Heart left ventricle (tissue), 16 donors: ENCODE measurements around the gene RPS14. TPM values are rescaled to one million over a fixed set of nuclear protein-coding genes. Genes with fewer than 3 reads are reported as not detected.
"Not testable (repeated sequence)": the region's sequence is repeated elsewhere in the genome, so short reads cannot be mapped to it uniquely, and the experiment has no call there.

Experiments used
- ATAC-seq, 4 donors: fragments of 200-7000 bp; cut with Tn5 transposase; one replicate each; pipeline ENCODE4 v1.9.1; 2020 to 2022; ENCODE audit warnings: moderate library complexity in 4 of 4, mild to moderate bottlenecking in 3 of 4, moderate number of reproducible peaks in 1 of 4
- DNase-seq, 5 donors: peaks; one replicate each; pipeline ENCODE4 v3.0.0-alpha.2; 2020
- H3K27ac ChIP-seq, 12 donors: fragments of 200-600 bp; sonication (generic) in 4 of 12; one replicate each; pipeline versions ENCODE4 v1.5.0 to v1.8.0; 2016 to 2022; ENCODE audit warnings: mild to moderate bottlenecking in 2 of 12
- H3K27me3 ChIP-seq, 9 donors: fragments of 200-600 bp; sonication (generic) in 2 of 9; one replicate each; pipeline versions ENCODE4 v1.5.1 to v1.8.0; 2016 to 2022; ENCODE audit warnings: mild to moderate bottlenecking in 3 of 9
- H3K36me3 ChIP-seq, 9 donors: fragments of 200-600 bp; sonication (generic) in 2 of 9; one replicate each; pipeline versions ENCODE4 v1.5.0 to v1.8.0; 2018 to 2022; ENCODE audit warnings: mild to moderate bottlenecking in 2 of 9
- H3K4me1 ChIP-seq, 12 donors: fragments of 200-600 bp; sonication (generic) in 4 of 12; one replicate each; pipeline versions ENCODE4 v1.5.0 to v1.8.0; 2016 to 2022; ENCODE audit warnings: mild to moderate bottlenecking in 3 of 12
- H3K4me3 ChIP-seq, 12 donors: fragments of 200-600 bp; sonication (generic) in 4 of 12; one replicate each; pipeline versions ENCODE4 v1.5.0 to v1.8.0; 2017 to 2022; ENCODE audit warnings: mild to moderate bottlenecking in 9 of 12, moderate library complexity in 4 of 12
- H3K9me3 ChIP-seq, 12 donors: fragments of 200-600 bp; sonication (generic) in 4 of 12; one replicate each; pipeline versions ENCODE4 v1.5.0 to v1.8.0; 2016 to 2022; ENCODE audit warnings: mild to moderate bottlenecking in 1 of 12
- POLR2A ChIP-seq, 2 donors: fragments of 450-650 bp; IDR thresholded peaks; one replicate each; pipeline ENCODE4 v1.6.1; 2017; ENCODE audit warnings: antibody characterized with exemption in 2 of 2, mild to moderate bottlenecking in 2 of 2, moderate library complexity in 2 of 2
- WGBS, 4 donors: extraction: QIAGEN DNeasy Blood & Tissue Kit in 2 of 4; methylation state at CpG; one replicate each; pipeline versions ENCODE4 v1.1.5 to v1.1.7; 2013 to 2018; 5-methylcytosine and 5-hydroxymethylcytosine counted together
- intact Hi-C, 10 donors: fragments of 100-400 bp; cut with DNase I; formaldehyde crosslinking; loops; one replicate each; pipeline versions ENCODE4 v1.11.1 to v1.14.2; 2022
- polyA plus RNA-seq, 2 donors: library from polyadenylated mRNA; stranded (reverse); fragments of 200-250 nt; gene quantifications; one replicate each; pipeline ENCODE4 v1.2.3, GENCODE V29; 2013
- total RNA-seq, 9 donors: library from RNA; depleted of rRNA in 2 of 9; stranded (reverse); fragments of >200 nt in 2 of 9; fragmentation: NEBNext Ultra II Directional in 3 of 9; extraction: Animal tissue kit (Norgen Biotek cat#: 25700) in 3 of 9; gene quantifications; one replicate each; pipeline versions ENCODE4 v1.1.0 to v1.2.4, GENCODE V29; 2016 to 2023
- TF ChIP-seq, protein P1 (sequence below), 12 donors: fragments of 200-600 bp; sonication (generic) in 4 of 12; IDR thresholded peaks; one replicate each; pipeline versions ENCODE4 v1.5.0 to v1.8.0; 2018 to 2022; ENCODE audit warnings: antibody characterized with exemption in 12 of 12, mild to moderate bottlenecking in 5 of 12
- donor health status: ischemic (EF 13 %, LVEDD 7.1; RV severe dilation, severe dysfunction).
- donor health status: healthy with polysubstance abuse.
- donor health status: DM: no; HTN: yes; CAD: no.
- donor health status: DM: no; HTN: no; CAD: no.
- donor health status: ischemic (EF 25% LVEDD 6.9; RV normal size, moderate dysfunction).
- donor health status: ischemic (EF 25% LVEDD 5.7; RV mildly dilated, moderate dysfunction).
- donor health status: healthy.
- donor health status: DM: yes; HTN: yes; CAD: no.
- donor health status: ischemic (EF 35%, LVEDD 5.7; RV mildly dilated, moderate dysfunction).
- donor health status: nonischemic (EF 11% LVEDD 7.7; RV severe dilation, severe dysfunction).
- donor health status: DM: yes; HTN: yes; CAD: no.
- donor health status: PGD.
- donor health status: ischemic (EF 29% LVEDD 5.4; RV normal size, mild dysfunction).
- donor health status: nonischemic (EF 23%, LVEDD 6.1; RV moderate dilation, normal function).

Gene RPS14
- total and polyA plus RNA-seq, 11 donors, result 1,031 to 3,474 (median 1,358) TPM

DNA sequence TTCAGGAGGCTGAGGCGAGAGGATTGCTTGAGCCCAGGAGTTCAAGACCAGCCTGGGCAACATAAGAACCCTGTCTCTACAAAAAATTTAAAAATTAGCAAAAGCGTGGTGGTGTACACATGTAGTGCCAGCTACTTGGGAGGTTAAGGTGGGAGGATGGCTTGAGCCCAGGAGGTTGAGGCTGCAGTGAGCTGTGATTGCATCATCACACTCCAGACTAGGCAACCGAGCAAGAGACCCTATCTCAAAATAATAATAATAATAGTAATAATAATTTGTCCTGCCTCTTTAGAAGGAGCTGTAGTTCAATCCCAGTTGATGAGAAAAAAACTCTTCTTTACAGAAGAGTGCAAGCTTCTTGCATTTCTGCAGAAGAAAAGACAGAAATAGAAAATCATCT, 26.8 kb downstream of the RPS14 start:
- Histone ChIP-seq H3K4me1 (peaks cover 0 to 3% (median 0%) of the 10 kb centered on the region in 12 donors), H3K4me3 (no peak overlapping the region), H3K36me3 (no peaks in the 10 kb centered on the region), H3K27me3 (no peaks in the 10 kb centered on the region), H3K9me3 (no peaks in the 10 kb centered on the region), H3K27ac (no peak overlapping the region)
- TF ChIP-seq POLR2A (IDR thresholded peaks at IDR 0.05), result no peak
- TF ChIP-seq, protein P1, sequence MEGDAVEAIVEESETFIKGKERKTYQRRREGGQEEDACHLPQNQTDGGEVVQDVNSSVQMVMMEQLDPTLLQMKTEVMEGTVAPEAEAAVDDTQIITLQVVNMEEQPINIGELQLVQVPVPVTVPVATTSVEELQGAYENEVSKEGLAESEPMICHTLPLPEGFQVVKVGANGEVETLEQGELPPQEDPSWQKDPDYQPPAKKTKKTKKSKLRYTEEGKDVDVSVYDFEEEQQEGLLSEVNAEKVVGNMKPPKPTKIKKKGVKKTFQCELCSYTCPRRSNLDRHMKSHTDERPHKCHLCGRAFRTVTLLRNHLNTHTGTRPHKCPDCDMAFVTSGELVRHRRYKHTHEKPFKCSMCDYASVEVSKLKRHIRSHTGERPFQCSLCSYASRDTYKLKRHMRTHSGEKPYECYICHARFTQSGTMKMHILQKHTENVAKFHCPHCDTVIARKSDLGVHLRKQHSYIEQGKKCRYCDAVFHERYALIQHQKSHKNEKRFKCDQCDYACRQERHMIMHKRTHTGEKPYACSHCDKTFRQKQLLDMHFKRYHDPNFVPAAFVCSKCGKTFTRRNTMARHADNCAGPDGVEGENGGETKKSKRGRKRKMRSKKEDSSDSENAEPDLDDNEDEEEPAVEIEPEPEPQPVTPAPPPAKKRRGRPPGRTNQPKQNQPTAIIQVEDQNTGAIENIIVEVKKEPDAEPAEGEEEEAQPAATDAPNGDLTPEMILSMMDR (IDR thresholded peaks at IDR 0.05), result no peak
- ATAC-seq (no peak), DNase-seq (no peak)
- 65 to 81% (median 70%) methylated on average over 3 of the region's 3 CpGs for WGBS, 4 donors
- intact Hi-C loops, result loop anchor here in 1 of 10 donors (10.0 kb wide), 1 partner anchor 388 kb away; no protein-coding TSS in a partner anchor

DNA sequence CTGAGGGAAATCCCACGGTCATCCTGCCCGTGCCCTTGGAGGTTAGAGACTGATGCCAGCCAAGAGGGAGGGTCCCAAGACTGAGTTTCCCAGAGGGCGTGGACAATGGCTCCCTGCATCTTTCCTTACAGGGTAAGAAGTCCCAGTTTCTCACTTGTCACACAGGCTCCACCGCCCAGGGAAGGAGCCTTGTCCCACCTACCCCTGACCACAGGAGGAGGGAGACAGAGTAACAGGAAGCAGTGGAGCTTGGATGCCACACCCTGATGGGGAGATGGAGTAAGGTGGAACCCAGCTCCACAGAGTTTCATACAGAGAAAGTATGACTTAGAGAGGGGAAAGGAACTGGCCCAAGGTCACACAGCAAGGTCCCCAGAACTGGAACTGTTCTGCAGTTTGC, 27.5 kb downstream of the RPS14 start:
- Histone ChIP-seq H3K9me3 (no peaks in the 10 kb centered on the region), H3K27ac (no peak overlapping the region), H3K27me3 (no peaks in the 10 kb centered on the region), H3K4me3 (no peak overlapping the region), H3K36me3 (no peaks in the 10 kb centered on the region), H3K4me1 (no peaks in the 10 kb centered on the region)
- intact Hi-C loops, result loop anchor here in 1 of 10 donors (10.0 kb wide), 1 partner anchor 387 kb away; no protein-coding TSS in a partner anchor
- ATAC-seq, result no peak
- 51 to 82% (median 61%) methylated on average over 3 to 4 of the region's 4 CpGs for WGBS, 4 donors
- DNase-seq, result no peak
- no peak for TF ChIP-seq POLR2A (IDR thresholded peaks at IDR 0.05)
- TF ChIP-seq, protein P1 (IDR thresholded peaks at IDR 0.05), result no peak

DNA sequence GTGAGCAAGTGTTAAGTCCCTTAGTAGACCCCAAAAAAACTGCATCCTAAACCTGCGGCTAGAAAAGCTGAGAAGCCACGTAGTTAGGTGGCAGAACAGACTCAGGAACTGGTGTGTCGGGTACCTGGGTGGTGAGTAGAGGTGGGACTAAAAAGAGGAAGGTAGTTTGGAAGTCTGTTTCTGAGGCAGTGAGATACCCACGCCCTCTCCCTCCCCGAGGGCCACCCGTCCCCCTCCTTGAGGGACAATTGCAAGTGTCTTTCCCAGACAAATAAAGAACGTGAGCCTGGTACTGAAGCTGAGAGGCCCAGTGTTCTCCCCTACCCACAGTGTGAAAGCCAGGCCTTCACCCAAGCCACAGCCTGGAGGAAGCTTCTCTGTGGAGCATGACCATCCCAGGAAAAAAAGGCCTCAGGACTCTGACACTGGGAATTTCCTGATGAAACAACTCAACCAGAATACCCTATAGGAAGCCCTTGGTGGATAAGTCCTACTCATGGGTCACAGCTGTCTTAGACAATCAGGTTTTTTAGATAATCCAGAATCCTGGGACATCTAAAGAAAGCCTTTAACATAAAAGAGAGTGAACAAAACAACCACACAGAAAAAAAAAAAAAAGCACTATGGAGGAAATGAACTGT, 29.8 kb downstream of the RPS14 start:
- Histone ChIP-seq H3K9me3 (no peaks in the 10 kb centered on the region), H3K27ac (no peak overlapping the region), H3K27me3 (no peaks in the 10 kb centered on the region), H3K36me3 (no peaks in the 10 kb centered on the region), H3K4me1 (no peaks in the 10 kb centered on the region), H3K4me3 (no peak overlapping the region)
- intact Hi-C loops, result loop anchor here in 1 of 10 donors (10.0 kb wide), 1 partner anchor 385 kb away; no protein-coding TSS in a partner anchor
- TF ChIP-seq, protein P1 (IDR thresholded peaks at IDR 0.05), result no peak
- no peak for TF ChIP-seq POLR2A (IDR thresholded peaks at IDR 0.05)
- WGBS, 4 donors, result 84 to 88% (median 87%) methylated on average over 7 of the region's 7 CpGs
- DNase-seq (peak in 1 of 5 donors; percentile 15), ATAC-seq (no peak)

DNA sequence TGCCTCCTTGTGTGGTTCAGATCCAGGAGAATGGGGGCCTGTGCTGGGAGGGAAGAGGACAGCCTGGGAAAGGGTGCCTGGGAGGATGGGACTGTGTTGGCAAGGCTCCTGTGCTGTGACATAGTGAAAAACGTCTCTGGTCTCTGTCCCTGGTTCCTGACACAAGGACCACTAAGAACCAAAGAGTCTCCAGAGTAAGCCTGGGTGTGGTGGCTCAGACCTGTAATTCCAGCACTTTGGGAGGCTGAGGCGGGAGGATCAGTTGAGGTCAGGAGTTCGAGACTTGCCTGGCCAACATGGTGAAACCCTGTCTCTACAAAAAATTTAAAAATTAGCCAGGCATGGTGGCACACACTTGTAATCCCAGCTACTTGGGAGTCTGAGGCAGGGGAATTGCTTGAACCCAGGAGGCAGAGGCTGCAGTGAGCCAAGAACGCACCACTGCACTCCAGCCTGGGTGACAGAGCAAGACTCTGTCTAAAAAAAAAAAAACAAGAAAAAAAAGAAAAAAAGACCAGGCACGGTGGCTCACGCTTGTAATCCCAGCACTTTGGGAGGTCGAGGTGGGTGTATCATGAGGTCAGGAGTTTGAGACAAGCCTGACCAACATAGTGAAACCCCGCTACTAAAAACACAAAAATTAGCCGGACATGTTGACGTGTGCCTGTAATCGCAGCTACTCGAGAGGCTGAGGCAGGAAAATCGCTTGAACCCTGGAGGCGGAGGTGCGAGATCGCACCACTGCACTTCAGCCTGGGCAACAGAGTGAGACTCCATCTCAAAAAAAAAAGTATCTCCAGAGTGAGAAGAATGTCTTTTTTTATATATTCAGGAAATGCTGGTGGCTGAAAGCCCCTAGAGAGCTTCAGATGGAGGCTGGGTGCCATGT, 35.4 kb downstream of the RPS14 start:
- Histone ChIP-seq H3K4me1 (peaks cover 0 to 40% (median 15%) of the 10 kb centered on the region in 12 donors), H3K27ac (peak overlapping the region in 11 of 12 donors; percentile 77 to 98 (median 90)), H3K36me3 (peaks cover 0 to 12% (median 0%) of the 10 kb centered on the region in 9 donors)
- H3K4me3 ChIP-seq, intact Hi-C loops, ATAC-seq, H3K9me3 ChIP-seq, H3K27me3 ChIP-seq: not testable (repeated sequence)
- 91 to 94% (median 92%) methylated on average over 16 of the region's 16 CpGs for WGBS, 4 donors
- DNase-seq, result peak in 1 of 5 donors; percentile 24
